ENCODE data around the gene IL12A.

The IL12A gene

DNA sequence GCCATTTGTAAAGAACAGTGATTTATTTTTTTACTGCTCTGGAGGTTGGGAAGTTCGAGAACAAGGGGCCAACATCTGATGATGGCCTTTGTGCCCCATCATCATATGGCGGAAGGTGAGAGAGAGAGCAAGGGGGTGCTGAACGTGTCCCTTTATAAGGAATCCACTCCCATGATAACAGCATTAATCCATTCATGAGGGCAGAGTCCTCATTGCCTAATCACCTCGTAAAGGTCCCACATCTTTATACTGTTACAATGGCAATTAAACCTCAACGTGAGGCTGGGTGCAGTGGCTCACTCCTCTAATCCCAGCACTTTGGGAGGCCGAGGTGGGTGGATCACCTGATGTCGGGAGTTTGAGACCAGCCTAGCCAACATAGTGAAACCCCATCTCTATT lies 8.3 kb downstream of the IL12A start:
- DNase-seq (ENCODE audit: low spot score): no peak
- TF ChIP-seq, protein P1, sequence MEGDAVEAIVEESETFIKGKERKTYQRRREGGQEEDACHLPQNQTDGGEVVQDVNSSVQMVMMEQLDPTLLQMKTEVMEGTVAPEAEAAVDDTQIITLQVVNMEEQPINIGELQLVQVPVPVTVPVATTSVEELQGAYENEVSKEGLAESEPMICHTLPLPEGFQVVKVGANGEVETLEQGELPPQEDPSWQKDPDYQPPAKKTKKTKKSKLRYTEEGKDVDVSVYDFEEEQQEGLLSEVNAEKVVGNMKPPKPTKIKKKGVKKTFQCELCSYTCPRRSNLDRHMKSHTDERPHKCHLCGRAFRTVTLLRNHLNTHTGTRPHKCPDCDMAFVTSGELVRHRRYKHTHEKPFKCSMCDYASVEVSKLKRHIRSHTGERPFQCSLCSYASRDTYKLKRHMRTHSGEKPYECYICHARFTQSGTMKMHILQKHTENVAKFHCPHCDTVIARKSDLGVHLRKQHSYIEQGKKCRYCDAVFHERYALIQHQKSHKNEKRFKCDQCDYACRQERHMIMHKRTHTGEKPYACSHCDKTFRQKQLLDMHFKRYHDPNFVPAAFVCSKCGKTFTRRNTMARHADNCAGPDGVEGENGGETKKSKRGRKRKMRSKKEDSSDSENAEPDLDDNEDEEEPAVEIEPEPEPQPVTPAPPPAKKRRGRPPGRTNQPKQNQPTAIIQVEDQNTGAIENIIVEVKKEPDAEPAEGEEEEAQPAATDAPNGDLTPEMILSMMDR (IDR thresholded peaks at IDR 0.05; ENCODE audit: borderline replicate concordance, control extremely low read depth, extremely low read depth, insufficient read depth, missing control alignments): no peak
- in situ Hi-C loops (cut with MboI; ENCODE audit: low sequenced_read_pairs, unreplicated experiment): no loop called here

DNA sequence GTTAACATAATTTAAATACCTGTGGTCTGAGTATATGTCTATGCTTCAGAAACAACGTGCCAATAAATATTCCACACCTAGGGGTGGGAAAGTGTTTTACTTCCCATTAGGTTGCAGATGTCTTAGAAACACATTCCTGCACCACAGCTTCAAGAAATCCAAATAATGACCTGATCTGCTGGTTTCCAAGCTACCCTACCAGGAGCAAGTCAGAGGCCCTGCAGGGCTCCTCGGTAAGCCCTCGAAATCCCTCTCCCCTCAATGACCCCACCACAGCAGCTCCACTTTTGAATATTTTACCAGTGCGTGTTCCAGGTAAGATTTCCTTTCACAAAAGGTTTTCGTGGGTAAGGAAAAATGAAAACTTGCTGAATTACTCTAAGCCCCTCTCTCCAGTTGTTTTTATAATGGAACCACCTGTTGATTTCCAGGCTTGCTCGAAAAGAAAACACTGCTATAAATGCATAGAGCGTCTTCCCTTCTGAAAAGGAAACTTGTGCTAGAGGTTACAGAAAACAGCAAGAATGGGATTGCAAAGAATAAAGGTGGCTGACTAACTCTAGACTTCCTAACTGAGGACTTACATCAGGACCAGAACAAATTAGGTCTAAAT lies 12.6 kb downstream of the IL12A start:
- DNase-seq (ENCODE audit: low spot score): no peak
- TF ChIP-seq, protein P1 (IDR thresholded peaks at IDR 0.05; ENCODE audit: borderline replicate concordance, control extremely low read depth, extremely low read depth, insufficient read depth, missing control alignments): no peak
- in situ Hi-C loops (cut with MboI; ENCODE audit: low sequenced_read_pairs, unreplicated experiment): loop anchor here (5.0 kb wide), 1 partner anchor 119 kb away; no protein-coding TSS in a partner anchor

DNA sequence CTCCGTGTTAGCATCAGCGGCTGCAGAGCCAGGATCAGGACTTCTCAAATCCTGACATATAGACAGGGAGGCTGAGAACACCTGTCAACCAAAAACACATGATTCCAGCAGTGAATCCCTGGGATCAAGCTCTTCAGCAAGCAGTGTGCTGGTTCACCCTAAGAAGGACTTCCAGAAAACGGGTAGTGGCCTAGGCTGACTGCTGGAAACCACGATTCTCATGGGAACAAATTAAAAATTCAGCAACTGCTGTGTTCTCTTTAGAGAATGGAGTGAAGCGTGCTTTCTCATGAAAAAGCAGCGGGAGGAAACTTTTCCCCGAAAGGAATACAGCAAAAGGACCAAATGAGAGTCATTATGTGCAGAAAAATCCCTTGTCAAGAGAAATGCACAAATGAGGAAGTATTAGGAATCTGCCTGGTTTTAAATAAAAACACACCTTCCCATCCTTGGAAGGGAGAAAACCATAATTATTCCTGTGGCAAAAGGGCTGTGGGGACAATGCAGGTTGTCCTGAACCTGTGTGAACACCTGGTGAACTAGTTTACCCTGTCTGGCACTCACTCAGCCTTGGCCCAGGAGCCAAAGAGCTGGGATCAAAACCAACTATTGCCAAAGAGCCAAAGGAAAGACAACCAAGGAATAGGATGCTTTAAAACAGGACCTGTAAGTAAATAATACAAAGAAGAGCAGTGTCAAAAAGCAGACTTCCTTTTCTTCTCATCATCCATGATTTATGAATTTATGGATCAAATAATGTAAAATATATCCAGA lies 13.4 kb downstream of the IL12A start:
- no peak for DNase-seq (ENCODE audit: low spot score)
- TF ChIP-seq, protein P1 (IDR thresholded peaks at IDR 0.05; ENCODE audit: borderline replicate concordance, control extremely low read depth, extremely low read depth, insufficient read depth, missing control alignments): no peak
- in situ Hi-C loops (cut with MboI; ENCODE audit: low sequenced_read_pairs, unreplicated experiment): loop anchor here (5.0 kb wide), 1 partner anchor 120 kb away; no protein-coding TSS in a partner anchor

DNA sequence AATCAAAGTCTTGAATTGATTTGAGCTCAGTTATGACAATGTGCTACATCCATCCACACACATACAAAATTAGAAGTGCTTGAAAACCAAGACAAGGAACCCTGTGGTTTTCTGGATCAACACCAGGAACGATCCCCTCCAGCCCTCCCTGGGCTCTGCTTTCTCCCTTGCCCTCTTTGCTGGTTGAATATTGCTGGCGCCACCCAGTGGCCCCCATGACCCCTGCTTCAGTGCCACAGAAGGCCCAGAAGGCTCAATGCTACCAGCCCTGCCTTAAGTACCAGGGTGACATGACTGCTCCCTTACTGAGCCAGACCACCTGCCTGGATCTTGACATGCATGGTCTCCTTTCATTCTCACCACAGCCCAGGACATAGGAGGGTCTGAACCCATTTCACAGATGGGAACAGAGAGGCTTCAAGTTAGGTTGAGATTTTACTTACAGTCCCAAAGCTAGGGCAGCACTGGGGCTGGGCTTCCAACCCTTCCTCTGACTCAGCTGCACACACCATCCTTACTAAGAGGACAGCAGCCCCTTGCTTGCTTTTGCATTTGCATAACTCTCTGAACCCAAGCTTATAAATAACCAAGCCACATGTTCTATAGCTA lies 15.0 kb downstream of the IL12A start:
- TF ChIP-seq, protein P1 (IDR thresholded peaks at IDR 0.05; ENCODE audit: borderline replicate concordance, control extremely low read depth, extremely low read depth, insufficient read depth, missing control alignments): peak; percentile 87
- DNase-seq (ENCODE audit: low spot score): peak; percentile 55
- in situ Hi-C loops (cut with MboI; ENCODE audit: low sequenced_read_pairs, unreplicated experiment): loop anchor here (5.0 kb wide), 1 partner anchor 121 kb away; no protein-coding TSS in a partner anchor

DNA sequence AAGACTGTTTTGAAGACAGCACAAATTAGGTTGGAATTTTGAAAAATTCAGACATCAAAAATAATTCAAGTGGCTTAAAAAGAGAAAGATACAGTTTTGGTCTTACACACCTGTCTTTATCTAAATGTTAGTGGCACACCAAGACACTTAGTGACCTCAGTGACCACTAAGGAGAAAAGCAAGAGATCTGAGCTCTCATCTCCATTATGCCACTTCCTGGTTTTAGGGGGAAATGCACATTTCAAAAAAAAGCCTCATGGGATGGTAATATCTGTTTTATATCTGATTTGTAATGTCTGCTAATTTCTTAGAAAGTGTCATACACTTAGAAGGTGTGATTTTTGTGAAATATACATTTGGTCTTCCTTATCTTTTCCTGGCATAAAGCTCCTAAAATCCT lies 16.4 kb downstream of the IL12A start:
- no peak for DNase-seq (ENCODE audit: low spot score)
- in situ Hi-C loops (cut with MboI; ENCODE audit: low sequenced_read_pairs, unreplicated experiment): no loop called here

More for the DNA sequence above, 16.4 kb downstream of the IL12A start:
- TF ChIP-seq, protein P1 (IDR thresholded peaks at IDR 0.05; ENCODE audit: borderline replicate concordance, control extremely low read depth, extremely low read depth, insufficient read depth, missing control alignments): no peak
